GM06990 (cell line): ENCODE measurements around the gene DAPK3.

Experiments used
- DNase-seq: peaks from one replicate; pipeline ENCODE4 v3.0.0-alpha.2; 2011; ENCODE audit not compliant: insufficient read length; ENCODE audit errors: extremely low read depth
- H3K27me3 ChIP-seq: replicated peaks from 2 replicates; pipeline ENCODE4 v1.6.0; 2011; ENCODE audit warnings: low read length; ENCODE audit not compliant: control insufficient read depth, insufficient read depth
- H3K36me3 ChIP-seq: 2 replicates; pipeline ENCODE4 v1.5.1; 2011; ENCODE audit warnings: low read length; ENCODE audit not compliant: control insufficient read depth, insufficient read depth
- H3K4me3 ChIP-seq: replicated peaks from 2 replicates; pipeline ENCODE4 v1.5.1; 2011; ENCODE audit warnings: low read depth, mild to moderate bottlenecking, control low read depth, low read length
- TF ChIP-seq, protein P1 (sequence below): IDR thresholded peaks from 2 replicates; pipeline ENCODE4 v1.5.1; 2011; ENCODE audit warnings: low read length, control low read depth, mild to moderate bottlenecking, inconsistent platforms; ENCODE audit not compliant: insufficient read depth, poor library complexity, severe bottlenecking

Gene DAPK3

DNA sequence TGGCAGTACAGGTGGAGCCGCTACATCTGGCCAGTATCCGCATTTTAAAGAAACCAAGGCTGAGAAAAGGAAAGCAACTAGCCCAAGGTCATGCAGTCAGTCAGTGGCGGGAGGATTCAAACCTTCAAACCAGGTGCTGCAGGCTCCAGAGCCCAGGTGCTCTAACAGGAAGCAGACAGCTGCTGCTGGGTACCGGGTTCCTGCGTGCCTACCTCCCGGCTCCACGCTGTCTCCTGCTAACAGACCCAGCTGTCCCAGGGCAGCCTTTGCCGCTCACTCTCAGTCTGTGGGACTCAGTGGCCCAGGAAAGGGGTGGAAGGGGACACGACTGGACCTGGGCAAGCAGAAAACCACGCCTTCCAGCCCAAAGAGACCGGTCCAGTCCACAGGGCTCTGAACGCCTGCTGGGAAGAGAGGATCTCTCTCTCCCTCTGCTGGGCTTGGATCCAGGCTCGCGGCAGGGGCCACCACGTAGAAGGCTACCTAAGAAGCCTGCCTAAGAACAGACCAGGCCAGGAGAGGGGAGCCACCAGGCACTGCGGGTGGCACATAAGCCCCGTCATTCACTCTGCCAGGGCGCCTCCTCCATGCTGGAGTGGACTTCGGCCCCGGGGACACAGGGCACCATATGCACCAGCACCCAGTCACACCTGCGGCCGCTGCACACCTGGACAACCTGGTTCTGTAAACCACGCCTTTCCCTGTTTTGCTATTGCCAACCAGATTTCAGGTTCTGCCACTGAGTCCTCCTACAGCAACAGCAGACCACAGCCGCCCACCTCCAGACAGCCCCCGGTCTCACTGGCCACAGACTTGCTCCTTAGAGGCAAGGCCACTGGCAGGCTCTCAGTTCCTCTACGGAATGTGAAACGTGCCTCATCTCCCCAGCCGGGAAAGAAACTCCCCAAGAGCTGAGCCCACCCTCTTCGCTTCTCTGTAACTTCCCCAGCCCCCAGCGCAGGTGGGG lies 4.6 kb downstream of the DAPK3 start:
- Histone ChIP-seq H3K27me3 (no peaks in the 10 kb centered on the region), H3K36me3 (peaks cover 30% of the 10 kb centered on the region), H3K4me3 (no peak overlapping the region)
- TF ChIP-seq, protein P1, sequence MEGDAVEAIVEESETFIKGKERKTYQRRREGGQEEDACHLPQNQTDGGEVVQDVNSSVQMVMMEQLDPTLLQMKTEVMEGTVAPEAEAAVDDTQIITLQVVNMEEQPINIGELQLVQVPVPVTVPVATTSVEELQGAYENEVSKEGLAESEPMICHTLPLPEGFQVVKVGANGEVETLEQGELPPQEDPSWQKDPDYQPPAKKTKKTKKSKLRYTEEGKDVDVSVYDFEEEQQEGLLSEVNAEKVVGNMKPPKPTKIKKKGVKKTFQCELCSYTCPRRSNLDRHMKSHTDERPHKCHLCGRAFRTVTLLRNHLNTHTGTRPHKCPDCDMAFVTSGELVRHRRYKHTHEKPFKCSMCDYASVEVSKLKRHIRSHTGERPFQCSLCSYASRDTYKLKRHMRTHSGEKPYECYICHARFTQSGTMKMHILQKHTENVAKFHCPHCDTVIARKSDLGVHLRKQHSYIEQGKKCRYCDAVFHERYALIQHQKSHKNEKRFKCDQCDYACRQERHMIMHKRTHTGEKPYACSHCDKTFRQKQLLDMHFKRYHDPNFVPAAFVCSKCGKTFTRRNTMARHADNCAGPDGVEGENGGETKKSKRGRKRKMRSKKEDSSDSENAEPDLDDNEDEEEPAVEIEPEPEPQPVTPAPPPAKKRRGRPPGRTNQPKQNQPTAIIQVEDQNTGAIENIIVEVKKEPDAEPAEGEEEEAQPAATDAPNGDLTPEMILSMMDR: no peak
- DNase-seq: no peak

DNA sequence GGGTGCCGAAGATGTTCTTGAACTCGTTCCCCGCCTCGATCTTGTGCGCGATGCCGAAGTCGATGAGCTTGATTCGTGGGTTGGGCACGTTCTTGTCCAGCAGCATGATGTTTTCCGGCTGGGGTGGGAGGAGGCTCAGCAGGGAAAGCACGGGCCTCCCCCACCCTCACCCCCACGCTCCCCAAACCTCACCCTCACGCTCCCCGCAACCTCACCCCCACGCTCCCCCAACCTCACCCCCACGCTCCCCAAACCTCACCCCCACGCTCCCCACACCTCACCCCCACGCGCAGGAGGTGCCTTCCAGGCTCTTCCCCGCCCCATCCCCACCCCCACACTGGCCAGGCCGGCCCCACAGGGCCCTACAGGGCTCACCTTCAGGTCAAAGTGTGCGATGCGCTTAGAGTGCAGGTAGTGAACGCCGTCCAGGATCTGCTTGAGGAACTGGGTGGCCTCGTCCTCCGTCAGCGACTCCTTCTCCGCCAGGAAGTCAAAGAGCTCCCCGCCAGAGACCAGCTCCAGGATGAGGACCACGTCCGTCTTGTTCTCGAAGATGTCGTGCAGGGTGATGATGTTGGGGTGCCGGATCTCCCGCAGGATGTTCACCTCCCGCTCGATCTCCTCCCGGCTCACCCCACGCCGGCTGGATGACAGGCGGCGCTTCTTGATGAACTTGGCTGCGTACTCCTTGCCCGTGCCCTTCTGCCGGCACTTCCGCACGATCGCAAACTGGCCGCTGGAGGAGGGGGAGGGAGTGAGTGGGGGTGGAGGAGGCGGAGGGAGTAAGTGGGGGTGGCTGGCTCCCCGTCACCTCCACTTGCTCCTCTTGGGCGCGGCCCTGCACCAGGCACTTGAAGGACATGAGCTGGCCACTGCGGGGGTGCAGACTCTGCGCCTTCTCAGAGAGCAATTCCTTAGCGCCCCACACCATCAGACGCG lies 6.4 kb downstream of the DAPK3 start:
- DNase-seq: no peak
- no peaks in the 10 kb centered on the region for H3K27me3 ChIP-seq
- TF ChIP-seq, protein P1: no peak
- peaks cover 38% of the 10 kb centered on the region for H3K36me3 ChIP-seq
- H3K4me3 ChIP-seq: no peak overlapping the region

DNA sequence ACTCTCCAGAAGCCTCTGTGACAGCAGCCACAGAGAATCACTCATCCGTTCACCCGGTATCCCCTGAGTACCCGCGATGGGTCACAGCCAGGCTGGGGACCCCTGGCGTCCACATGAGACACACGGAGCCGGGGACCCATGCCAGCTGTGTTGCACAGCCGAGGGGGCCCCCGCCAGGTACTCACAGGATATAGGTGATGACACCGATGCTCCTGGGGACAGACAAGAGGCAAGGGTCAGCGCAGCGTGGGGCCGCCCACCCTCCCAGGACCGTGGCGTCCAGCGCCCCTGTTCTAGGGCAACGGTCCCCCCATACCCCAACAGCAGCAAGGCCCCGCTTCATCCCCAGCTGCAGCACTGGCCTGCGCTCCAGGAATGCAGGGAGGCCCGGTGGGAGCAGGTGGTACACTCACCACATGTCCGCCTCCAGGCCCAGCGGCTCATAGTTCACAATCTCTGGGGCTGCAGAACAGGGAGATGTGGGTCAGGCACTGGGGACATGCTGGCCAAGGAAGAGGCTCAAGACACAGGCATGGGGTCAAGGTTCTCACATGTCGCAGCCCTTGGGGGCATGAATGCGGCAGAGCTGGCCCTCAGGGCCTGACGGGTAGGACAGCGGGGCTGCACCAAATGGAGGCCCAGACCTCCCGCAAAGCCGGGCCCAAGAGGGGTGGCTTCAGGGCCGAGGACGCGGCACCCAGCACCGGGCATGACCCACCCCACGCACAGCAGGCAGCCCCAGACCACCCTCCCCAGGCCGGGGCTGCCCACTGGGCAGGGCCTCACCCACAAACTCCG lies 7.2 kb downstream of the DAPK3 start:
- TF ChIP-seq, protein P1: no peak
- Histone ChIP-seq H3K4me3 (no peak overlapping the region), H3K27me3 (no peaks in the 10 kb centered on the region), H3K36me3 (peaks cover 38% of the 10 kb centered on the region)
- no peak for DNase-seq

DNA sequence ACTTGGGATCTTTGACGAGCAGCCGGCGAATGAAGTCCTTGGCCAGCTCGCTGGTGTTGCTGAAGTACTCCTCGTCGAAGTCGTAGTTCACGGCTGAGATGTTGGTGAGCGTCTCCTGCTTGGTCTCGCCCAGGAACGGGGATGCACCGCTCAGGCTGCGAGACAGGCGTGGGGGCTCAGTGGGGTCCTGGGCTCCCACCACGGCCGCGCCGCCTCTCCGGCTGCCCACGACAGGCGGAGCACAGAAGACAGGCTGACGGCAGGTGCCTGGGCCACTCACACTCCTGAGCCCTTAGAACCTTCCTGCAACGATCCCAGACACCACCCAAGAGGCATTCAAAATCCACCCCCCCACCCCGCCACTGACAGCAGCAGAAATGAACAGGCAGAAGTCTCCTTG lies 9.9 kb downstream of the DAPK3 start:
- Histone ChIP-seq H3K36me3 (peaks cover 33% of the 10 kb centered on the region), H3K4me3 (no peak overlapping the region), H3K27me3 (no peaks in the 10 kb centered on the region)
- TF ChIP-seq, protein P1: no peak
- DNase-seq: no peak

DNA sequence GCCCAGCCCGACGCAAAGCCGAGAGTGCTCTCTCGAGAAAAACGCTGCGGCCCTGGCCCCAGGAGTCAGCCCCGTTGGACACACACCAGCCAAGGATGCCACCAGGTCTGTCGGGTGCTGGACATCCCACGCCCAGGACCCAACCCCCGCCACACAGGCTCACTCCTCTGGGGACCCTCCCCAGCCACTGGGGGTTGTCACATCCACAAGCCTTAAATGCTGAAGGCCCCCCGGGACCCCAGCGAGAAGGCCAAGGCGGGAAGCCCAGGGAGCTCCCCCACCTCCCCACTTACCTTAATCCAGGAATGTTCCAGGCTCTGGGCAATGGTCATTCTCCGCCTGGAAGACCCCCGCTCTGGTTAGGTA lies 11.2 kb downstream of the DAPK3 start:
- Histone ChIP-seq H3K36me3 (peaks cover 30% of the 10 kb centered on the region), H3K27me3 (no peaks in the 10 kb centered on the region), H3K4me3 (no peak overlapping the region)
- DNase-seq: no peak
- TF ChIP-seq, protein P1: no peak
